Left colon (tissue), 2 donors: Measurements from ENCODE around the gene NDUFAF5. TPM values are rescaled to one million over a fixed set of nuclear protein-coding genes. Genes with fewer than 3 reads are reported as not detected.

Experiments
- ATAC-seq: fragments of 200-7000 bp; cut with Tn5 transposase; one replicate; pipeline ENCODE4 v1.9.1; 2020; ENCODE audit warnings: mild to moderate bottlenecking, moderate library complexity
- DNase-seq, 2 donors: peaks; one replicate each; pipeline ENCODE4 v3.0.0-alpha.2; 2020
- intact Hi-C, 2 donors: fragments of 100-400 bp; cut with DNase I in 1 of 2; cut with micrococcal nuclease in 1 of 2; formaldehyde crosslinking; loops; one replicate each; pipeline versions ENCODE4 v1.11.2 to v1.14.0; 2022; cut with DNase I, micrococcal nuclease
- total RNA-seq, 2 donors: library from RNA; stranded (reverse); fragmentation: NEBNext Ultra II Directional; extraction: Animal tissue kit (Norgen Biotek cat#: 25700); gene quantifications; one replicate each; pipeline ENCODE4 v1.2.1, GENCODE V29; 2021
- donor health status: DM: no; HTN: no; CAD: no.
- donor health status: DM: yes; HTN: yes; CAD: no.

The NDUFAF5 gene
- total RNA-seq, 2 donors from 2014 or later: 30.9 to 38.5 TPM

DNA sequence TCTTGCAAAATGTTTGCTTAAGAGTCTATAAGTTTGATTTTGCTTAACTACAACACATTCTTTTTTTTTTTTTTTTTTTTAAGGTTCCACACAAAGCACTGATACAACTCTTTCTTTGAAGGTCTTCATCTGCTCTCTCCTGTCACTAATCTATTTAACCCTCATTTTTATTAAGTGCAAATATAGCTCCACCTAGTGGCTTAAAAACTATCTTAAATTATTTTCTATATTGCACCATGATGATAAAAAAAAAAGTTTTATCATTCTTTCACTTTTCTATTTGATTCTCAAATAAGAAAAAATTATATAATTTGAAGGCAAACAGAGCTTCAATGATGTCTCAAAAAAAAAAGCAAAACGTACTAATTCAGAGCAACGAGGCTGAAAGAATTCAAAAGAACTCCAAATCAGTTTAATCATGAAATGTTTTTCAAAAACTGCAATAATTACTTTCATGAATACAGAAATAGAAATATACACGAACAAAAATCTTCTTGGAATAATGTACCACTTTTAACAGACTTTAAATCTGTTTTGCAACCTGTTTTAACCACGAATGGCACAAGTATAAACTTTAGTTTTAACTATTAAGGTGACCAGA, 12.9 kb upstream of the NDUFAF5 start:
- DNase-seq (no peak), ATAC-seq (no peak)
- intact Hi-C loops: loop anchor here in 1 of 2 donors (5.0 kb wide), 1 partner anchor 655 kb away; no protein-coding TSS in a partner anchor

DNA sequence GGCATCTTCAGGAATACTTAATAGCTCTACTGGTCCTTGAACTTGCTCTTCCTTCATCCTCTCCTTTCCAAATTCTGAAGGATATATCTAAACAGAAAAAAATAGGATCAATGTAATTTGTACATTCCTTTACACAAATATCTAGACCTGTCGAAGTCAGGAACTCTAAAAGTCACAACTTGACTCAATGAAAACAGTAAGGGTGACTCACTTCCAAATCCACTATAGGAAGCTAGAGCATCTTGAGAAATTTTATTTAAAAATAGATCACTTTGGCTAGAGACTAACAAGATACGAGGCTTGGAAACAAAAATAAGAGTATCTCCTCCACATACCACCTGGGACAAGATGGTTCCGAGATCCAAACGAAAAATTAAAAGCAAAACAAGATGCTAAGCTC, 12.3 kb upstream of the NDUFAF5 start:
- ATAC-seq (no peak), DNase-seq (no peak)
- intact Hi-C loops: loop anchor here in 1 of 2 donors (5.0 kb wide), 1 partner anchor 655 kb away; no protein-coding TSS in a partner anchor

DNA sequence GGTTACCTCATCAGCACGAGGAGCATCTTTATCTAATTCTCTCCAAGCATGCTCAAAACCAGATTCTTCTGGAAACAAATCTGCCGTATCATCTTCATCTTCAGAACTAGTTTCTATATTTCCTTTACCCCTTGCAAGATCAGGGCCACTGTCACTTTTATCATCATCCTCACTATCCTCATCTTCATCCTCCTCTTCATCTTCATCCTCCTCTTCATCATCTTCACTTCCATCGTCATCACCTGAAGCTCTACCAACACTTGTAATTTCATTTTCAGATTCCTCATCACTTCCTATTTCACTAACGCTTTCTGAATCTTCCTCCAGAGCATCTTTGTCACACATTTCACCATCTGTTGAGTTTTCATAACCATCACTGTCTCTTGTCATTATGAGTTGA, 9.0 kb upstream of the NDUFAF5 start:
- no peak for DNase-seq
- no peak for ATAC-seq
- intact Hi-C loops: no loop called here

DNA sequence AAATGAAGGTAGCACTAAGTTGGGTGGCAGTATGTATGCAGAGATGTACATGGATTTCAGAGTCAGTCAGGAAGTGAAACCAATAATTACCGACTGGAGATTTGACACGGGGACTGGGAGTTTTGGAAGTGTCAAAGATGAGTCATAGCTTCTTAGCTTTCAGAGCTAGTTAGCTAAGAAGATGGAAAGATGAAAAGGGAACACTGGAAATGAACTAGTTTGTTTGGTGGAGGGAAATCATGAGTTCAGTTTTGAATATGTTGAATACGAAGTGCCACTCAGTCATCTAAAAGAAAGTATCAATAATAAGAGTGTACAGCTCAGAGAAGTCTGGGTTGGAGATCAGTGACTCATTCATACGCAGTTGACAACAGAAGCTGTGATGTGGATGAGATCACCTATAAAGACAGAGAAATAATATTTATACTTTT, 7.6 kb upstream of the NDUFAF5 start:
- intact Hi-C loops: no loop called here
- ATAC-seq (no peak), DNase-seq (no peak)

DNA sequence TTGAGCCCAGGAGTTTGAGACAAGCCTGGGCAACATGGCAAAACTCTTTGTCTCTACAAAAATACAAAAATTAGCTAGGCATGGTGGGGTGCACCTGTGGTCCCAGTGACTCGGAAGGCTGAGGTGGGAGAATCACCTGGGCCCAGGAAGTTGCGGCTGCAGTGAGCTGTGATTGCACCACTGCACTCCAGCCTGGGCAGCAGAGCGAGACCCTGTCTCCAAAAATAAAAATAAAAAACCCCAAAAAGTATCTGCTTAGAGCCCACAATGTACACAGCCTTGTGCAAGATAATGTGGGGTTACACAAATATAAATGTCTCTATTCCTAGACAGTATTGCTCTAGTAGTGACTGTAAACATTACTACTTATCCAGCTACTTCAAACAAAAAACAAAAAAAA, 6.0 kb upstream of the NDUFAF5 start:
- DNase-seq (no peak), ATAC-seq (no peak)
- intact Hi-C loops: no loop called here

DNA sequence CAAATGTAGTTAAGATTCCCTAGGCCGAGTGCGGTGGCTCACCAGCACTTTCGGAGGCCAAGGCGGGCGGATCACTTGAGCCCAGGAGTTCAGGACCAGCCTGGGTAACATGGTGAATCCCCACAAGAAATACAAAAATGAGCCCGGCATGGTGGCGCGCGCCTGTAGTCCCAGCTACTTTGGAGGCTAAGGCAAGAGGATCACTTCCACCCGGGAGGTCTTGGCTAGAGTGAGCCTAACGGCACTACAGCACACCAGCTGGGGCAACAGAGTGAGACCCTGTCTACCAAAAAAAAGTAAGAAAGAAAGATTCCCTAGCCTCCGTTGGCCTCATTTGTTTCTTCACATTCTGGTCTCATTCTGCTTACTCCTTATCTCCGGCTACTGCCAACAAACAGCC, 1.3 kb upstream of the NDUFAF5 start:
- intact Hi-C loops: no loop called here
- DNase-seq (no peak), ATAC-seq (no peak)

DNA sequence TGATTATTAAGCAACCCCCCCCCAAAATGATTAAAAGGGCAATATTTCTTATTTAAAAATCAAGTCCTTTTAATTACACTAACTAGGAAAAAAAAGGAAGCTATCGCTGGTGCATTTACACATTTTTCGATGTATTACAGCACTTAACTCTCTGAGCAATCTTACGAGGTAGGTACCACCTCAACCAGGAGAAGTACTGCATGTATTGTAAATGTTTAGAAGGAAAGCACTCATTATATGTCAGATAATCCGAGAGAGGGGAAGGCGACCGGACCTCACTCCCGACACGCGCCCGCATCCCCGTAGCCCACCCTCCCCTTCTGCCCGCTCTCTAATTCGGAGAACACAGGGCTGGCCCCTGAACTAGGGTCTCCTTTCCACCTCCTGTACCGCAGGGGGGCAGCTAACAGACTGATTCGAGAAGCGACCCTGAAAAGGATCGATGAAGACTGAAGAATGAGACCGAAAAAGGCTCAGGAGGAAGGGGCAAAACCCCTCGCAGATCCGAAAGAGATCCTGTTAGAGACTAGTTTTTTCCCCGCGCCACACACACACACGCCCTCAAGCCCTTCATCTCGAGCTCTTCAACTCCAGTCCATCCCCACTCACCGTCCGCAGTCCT, 446 bp upstream of the NDUFAF5 start:
- ATAC-seq (no peak), DNase-seq (no peak)
- intact Hi-C loops: no loop called here

DNA sequence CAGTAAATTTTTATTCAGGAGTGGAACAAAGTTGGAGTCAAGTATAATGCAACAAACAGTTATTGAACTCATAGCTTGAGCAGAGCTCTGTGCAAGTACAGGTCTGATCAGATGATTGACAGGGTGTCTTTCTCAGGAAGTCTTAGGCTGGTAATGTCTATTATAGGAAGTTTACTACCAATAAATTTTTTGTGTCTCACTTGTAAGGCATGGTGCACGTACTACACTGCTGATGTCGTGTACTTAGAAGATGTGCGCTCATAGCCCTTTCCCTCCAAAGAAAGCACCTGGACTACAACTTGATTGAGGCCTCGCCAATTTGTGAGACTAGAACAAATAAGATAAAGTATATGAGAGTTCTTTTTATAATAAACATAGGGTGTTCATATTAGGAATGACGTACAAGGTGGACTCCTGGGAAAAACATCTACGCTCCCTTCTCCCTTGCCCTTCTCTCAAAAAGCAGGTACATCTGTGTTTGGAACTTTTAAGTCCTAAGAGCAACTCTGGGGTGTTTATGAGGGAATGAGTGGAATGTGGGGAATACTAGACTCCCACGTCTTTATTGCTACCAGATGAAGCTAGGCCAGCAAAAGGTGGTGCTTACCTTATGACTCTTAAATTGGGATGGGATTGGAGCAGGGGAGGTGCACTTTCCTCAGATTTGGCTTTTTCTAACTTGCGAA, 1.5 kb downstream of the NDUFAF5 start:
- ATAC-seq: peak; percentile 65

DNA sequence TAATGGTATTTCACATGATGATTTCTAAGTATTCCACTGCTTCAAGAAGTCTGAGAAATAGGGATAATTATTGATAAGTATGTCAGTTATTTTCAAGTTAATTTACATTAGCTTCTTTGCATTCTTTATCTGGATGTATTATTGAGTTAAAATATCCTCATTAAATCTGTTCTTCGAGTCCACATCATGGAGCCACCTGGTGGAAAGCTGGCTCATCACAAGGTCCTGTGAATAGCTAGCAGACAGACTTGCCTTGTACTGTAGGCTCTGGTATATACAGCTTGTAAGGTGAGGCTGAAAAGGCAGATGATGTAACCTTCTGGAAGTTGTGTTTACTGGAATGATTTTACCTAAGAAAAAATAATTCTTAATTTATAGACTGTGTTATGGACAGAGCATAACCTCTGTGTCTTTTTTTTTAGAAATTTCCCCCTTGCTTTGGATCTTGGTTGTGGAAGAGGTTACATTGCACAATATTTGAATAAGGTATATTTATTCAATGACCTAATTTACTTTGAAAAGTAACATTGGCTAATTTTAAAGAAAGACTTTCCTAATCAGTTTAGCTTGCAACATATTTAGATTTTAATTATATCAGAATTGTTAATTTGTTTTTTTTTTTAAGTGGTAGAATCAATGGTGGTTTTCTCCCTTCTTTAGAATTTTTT, 3.5 kb downstream of the NDUFAF5 start:
- ATAC-seq (no peak), DNase-seq (peak; percentile 38 to 54)
- intact Hi-C loops: no loop called here

More for the DNA sequence above, 1.5 kb downstream of the NDUFAF5 start:
- intact Hi-C loops: no loop called here
- DNase-seq: no peak

DNA sequence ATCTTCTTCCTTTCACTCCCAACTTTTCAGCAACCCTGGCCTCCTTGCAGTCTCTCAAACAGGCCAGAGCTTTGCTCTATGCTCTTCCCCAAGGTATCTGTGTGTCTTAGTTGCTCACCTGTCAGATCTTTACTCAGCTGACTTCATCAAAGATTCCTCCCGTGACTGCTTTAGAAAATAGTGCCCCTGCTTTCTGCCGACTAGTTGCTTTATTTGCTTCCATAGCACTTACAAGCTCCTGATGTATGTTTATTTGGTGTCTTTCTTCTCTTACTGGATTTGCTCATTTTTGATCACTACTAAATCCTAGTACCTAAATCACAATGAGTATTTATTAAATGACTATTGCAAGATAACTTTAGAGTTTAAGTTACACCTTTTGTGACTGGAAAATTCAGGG, 5.9 kb downstream of the NDUFAF5 start:
- intact Hi-C loops: no loop called here
- no peak for DNase-seq
- ATAC-seq: no peak

DNA sequence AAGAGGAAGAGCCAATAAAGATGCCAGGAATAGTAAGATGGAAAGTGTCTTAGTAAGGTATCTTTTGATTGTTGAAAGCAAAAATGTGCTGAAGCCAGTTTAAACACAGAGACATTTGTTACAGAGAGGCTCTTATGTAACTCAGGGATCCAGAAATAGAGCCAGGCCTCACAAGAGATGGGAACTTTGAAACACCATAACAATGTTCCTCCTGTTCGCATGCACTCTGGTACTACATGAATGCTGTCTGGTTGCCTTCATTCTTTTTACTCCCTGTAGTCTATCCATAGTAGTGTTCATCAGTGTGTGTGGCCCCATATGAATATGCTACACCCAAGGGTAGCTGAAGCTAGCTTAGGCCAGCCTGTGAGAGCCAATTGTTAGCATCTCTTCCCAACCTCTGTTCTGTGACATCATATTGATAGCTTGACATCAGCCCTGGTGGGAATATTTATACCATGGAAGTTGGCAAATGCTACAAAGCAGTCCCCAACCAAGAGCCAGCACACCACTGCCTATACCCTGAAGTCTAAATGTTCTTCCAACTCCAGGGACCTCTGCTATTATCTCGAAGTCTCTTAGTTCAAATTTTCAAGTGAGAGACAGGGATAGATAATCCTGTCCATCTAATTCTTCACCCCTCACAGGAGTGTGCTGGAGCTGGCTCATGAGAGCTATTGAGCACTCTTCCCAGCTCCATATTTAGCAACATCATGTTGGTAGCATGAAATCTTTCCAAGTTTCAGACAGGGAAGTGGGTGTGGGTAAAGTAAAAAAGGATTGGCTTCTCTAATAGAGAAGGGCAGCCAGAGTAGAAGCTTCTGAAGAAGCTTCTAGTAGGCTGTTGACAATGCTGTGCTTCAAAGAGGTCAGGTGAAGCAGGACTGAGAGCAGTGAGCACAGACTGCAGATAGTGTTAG, 7.0 kb downstream of the NDUFAF5 start:
- no peak for ATAC-seq
- intact Hi-C loops: no loop called here
- no peak for DNase-seq

DNA sequence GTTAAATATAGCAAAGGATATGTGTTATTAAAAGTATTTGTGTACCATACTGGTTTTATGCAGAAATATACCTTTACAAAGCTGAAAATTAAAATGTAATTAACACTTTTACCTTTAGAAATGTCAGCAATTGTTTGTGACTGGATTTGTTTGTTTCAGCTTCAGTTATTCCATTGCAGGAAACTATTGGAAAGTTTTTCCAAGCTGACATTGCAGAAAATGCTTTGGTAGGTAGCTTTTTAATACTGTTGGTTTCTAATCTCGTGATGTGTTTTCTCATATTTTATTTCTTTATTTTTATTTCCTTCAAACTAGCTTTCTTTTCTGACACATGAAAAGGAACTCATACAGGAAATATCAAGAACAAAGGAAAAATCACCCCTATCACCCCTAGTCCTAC, 8.2 kb downstream of the NDUFAF5 start:
- DNase-seq (no peak), ATAC-seq (no peak)
- intact Hi-C loops: no loop called here

DNA sequence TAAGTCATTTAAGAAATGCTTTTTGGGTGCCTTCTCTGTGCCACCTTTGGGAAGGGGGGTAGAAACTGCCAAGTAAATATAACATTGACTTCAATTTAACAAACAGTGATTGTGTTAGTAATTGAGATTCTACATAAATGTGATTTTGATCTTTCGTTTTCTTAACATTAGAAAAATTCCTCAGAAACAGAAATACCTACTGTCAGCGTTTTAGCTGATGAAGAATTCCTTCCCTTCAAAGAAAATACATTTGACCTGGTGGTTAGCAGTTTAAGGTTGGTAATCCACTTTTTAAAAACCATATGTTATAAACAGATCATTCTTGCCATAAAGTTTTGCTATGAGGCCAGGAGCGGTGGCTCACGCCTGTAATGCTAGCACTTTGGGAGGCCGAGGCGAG, 9.8 kb downstream of the NDUFAF5 start:
- intact Hi-C loops: no loop called here
- ATAC-seq (no peak), DNase-seq (no peak)

DNA sequence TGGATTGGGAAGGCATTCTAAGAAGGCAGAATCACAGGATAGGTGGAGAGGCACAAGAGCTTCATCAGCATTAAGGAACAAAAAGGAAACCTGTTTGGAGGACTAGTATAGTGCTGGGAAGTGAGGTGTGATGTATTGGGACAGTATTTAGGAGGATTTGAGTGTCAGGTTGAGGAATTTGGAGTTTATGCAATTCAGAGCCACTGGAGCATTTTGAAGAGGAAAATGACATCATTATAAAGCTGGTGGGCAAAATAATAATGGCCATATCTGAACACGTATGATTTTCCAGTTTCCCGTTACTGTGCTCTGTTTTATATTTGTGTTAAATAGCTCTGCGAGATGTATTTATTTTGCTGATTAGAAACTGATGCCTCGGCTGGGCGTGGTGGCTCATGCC, 14.2 kb downstream of the NDUFAF5 start:
- ATAC-seq (no peak), DNase-seq (no peak)
- intact Hi-C loops: no loop called here

DNA sequence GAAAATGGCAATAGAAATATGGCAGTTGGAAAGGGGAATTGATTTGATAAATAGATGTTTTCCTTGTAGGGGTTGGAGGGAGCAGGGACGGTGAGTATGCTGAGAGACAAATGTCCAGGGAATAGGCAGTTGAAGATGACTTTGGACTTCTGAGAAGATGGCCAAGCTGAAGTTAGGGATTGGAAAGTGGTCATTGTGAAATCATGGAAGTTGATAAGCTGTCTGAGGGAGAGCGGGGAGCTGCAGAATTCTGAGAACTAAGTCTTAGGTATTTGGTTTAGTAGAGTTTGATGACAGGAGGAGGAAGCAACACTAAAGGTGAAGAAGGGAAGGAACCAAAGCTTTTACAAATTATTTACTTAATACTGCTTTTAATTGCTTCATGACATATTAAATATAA, 15.1 kb downstream of the NDUFAF5 start:
- ATAC-seq: no peak
- no peak for DNase-seq
- intact Hi-C loops: no loop called here

DNA sequence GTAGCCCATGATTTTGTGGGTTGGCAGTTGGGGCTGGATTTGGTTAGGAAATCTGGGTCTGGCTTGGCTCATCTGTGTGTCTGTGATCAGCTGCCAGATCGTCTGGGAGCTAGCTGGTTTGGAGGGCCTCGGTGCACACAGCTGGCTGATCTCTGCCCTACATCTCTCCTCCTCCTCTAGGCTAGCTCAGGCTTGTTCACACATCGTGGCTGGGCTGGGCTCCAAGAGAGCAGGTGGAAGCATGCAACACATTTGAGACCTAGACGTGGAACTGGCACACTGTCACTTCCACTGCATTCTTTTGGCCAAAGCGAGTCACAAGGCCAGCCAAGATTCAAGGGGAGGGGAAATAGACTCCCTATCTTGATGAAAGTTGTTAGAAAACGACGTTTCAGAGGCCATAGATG, 15.9 kb downstream of the NDUFAF5 start:
- peak; percentile 66 to 79 for DNase-seq
- intact Hi-C loops: no loop called here
- ATAC-seq: peak; percentile 82

DNA sequence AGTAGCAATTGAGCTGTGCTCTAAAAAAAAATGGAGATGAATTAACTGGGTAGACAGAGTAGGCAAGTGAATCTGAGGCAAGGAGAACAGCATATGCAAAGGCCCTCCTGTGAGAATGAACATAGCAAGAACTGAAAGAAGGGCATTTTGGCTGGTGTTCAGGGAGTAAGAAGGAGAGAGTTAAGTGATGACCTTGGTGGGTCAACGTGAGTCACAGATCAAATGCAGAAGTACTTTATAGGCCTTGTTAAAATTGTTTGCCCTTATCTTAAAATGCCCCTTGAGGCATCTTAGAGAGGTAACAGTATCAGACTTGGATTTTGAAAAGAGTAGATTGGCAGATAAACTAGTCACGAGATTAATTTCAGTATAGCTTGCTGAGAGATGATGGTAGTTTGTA, 24.5 kb downstream of the NDUFAF5 start:
- ATAC-seq (no peak), DNase-seq (no peak)
- intact Hi-C loops: no loop called here

DNA sequence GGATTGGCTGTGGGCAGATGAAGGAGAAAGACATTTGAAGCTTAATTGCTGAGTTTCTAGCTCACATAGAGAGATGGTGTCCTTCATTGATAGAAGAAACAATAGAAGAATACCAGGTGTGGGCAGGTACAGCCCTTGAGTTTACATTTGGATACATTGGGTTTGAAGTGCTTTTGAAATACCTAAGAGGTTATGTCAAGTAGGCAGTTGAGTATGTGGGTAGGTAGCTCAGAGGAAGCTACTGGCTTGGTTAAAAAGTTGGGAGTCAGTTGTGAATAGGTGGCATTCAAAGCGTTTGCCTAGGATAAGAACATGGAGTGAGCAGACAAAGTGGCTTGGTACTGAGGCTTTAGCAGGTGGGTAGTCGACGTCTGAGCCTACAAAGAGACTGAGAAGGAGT, 25.0 kb downstream of the NDUFAF5 start:
- intact Hi-C loops: no loop called here
- DNase-seq (no peak), ATAC-seq (no peak)

DNA sequence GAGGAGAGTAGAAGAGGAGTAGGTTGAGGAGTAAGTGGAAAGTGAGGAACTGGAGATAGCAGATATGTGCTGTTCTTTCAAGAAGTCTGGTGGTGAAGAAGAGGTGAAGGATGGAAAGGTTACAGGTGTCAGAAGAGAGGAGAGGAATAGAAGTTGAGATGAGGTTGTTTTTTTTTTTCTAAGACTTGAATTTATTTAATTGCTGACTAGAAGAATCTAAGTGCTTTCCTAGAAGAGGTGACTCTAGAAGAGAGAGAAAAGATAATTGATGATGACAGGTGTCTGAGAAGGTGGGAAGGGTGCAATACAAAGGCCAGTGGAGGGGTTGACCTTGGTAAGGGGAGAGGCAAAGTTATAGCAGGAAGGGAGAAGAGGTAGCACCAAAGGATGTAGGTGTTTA, 25.6 kb downstream of the NDUFAF5 start:
- DNase-seq (no peak), ATAC-seq (no peak)
- intact Hi-C loops: no loop called here
